HepG2 (cell line): Measurements from ENCODE around the gene C16orf86. TPM values are rescaled to one million over a fixed set of nuclear protein-coding genes. Genes with fewer than 3 reads are reported as not detected.

Experiments
- FOSL1 ChIP-seq: sonication (generic); formaldehyde crosslinking; IDR thresholded peaks from 2 replicates; pipeline ENCODE4 v1.9.0; 2021; ENCODE audit warnings: missing genetic modification reagents, borderline replicate concordance
- KLF6 ChIP-seq: IDR thresholded peaks from 2 replicates; pipeline ENCODE4 v1.8.0; 2016; ENCODE audit warnings: missing biosample characterization, missing genetic modification reagents
- MEIS2 ChIP-seq: sonication (generic); formaldehyde crosslinking; IDR thresholded peaks from 2 replicates; pipeline ENCODE4 v1.9.0; 2021; ENCODE audit warnings: mild to moderate bottlenecking, missing genetic modification reagents
- RBM39 ChIP-seq: fragments of 200-400 bp; formaldehyde crosslinking; IDR thresholded peaks from one replicate; pipeline ENCODE4 v1.6.1; 2018; ENCODE audit warnings: antibody characterized with exemption, mild to moderate bottlenecking, low read depth, low read length; ENCODE audit not compliant: poor library complexity, severe bottlenecking
- SMC3 ChIP-seq: IDR thresholded peaks from 2 replicates; pipeline ENCODE4 v1.6.1; 2011; ENCODE audit warnings: low read length, improper control_type of control experiment
- SOX5 ChIP-seq: IDR thresholded peaks from 2 replicates; pipeline ENCODE4 v1.6.1; 2016; ENCODE audit warnings: borderline replicate concordance
- TFDP1 ChIP-seq: IDR thresholded peaks from 2 replicates; pipeline ENCODE4 v1.6.1; 2016; ENCODE audit warnings: missing compliant biosample characterization, missing genetic modification reagents, borderline replicate concordance
- TGIF2 ChIP-seq: IDR thresholded peaks from 2 replicates; pipeline ENCODE4 v1.6.1; 2016; ENCODE audit warnings: control low read depth, missing compliant biosample characterization
- U2AF1 ChIP-seq: fragments of 200-400 bp; formaldehyde crosslinking; optimal IDR thresholded peaks from 2 replicates; pipeline ENCODE3; 2017; ENCODE audit warnings: mild to moderate bottlenecking, low read depth, low read length
- U2AF2 ChIP-seq: fragments of 200-400 bp; formaldehyde crosslinking; IDR thresholded peaks from 2 replicates; pipeline ENCODE4 v1.6.1; 2017; ENCODE audit warnings: low read depth, mild to moderate bottlenecking, low read length
- WIZ ChIP-seq: sonication (generic); formaldehyde crosslinking; IDR thresholded peaks from 2 replicates; pipeline ENCODE4 v1.5.1; 2020; ENCODE audit warnings: mild to moderate bottlenecking, missing genetic modification reagents
- ZBTB7A ChIP-seq: sonication (generic); formaldehyde crosslinking; IDR thresholded peaks from 2 replicates; pipeline ENCODE4 v1.8.0; 2022; ENCODE audit warnings: mild to moderate bottlenecking, missing genetic modification reagents
- ZFP90 ChIP-seq: sonication (generic); formaldehyde crosslinking; IDR thresholded peaks from 2 replicates; pipeline ENCODE4 v1.8.0; 2022; ENCODE audit warnings: missing genetic modification reagents, mild to moderate bottlenecking, inconsistent platforms, borderline replicate concordance
- ZMAT5 ChIP-seq: sonication (generic); formaldehyde crosslinking; IDR thresholded peaks from 2 replicates; pipeline ENCODE4 v1.5.0; 2020; ENCODE audit warnings: mild to moderate bottlenecking, low read depth, missing genetic modification reagents, borderline replicate concordance
- ZNF121 ChIP-seq: sonication (generic); formaldehyde crosslinking; IDR thresholded peaks from 2 replicates; pipeline ENCODE4 v1.5.0; 2020; ENCODE audit warnings: mild to moderate bottlenecking, missing genetic modification reagents
- ZNF180 ChIP-seq: sonication (generic); formaldehyde crosslinking; IDR thresholded peaks from 2 replicates; pipeline ENCODE4 v1.4.0; 2020; ENCODE audit warnings: low read depth, missing genetic modification reagents, borderline replicate concordance
- ZNF224 ChIP-seq: sonication (generic); formaldehyde crosslinking; IDR thresholded peaks from 2 replicates; pipeline ENCODE4 v1.5.0; 2020; ENCODE audit warnings: mild to moderate bottlenecking, missing genetic modification reagents
- ZNF263 ChIP-seq: sonication (generic); formaldehyde crosslinking; IDR thresholded peaks from 2 replicates; pipeline ENCODE4 v1.4.0; 2020; ENCODE audit warnings: missing genetic modification reagents
- ZNF317 ChIP-seq: sonication (generic); formaldehyde crosslinking; IDR thresholded peaks from 2 replicates; pipeline ENCODE4 v1.5.0; 2020; ENCODE audit warnings: mild to moderate bottlenecking, missing genetic modification reagents
- ZNF343 ChIP-seq: sonication (generic); formaldehyde crosslinking; IDR thresholded peaks from 2 replicates; pipeline ENCODE4 v1.4.0; 2020; ENCODE audit warnings: mild to moderate bottlenecking, missing genetic modification reagents
- ZNF567 ChIP-seq: sonication (generic); formaldehyde crosslinking; IDR thresholded peaks from 2 replicates; pipeline ENCODE4 v1.8.1; 2023; ENCODE audit warnings: mild to moderate bottlenecking, missing genetic modification reagents, borderline replicate concordance
- ZNF609 ChIP-seq: sonication (generic); formaldehyde crosslinking; IDR thresholded peaks from 2 replicates; pipeline ENCODE4 v1.4.0; 2020; ENCODE audit warnings: mild to moderate bottlenecking, missing genetic modification reagents, borderline replicate concordance
- ZNF768 ChIP-seq: sonication (generic); formaldehyde crosslinking; IDR thresholded peaks from 2 replicates; pipeline ENCODE4 v1.4.0; 2020; ENCODE audit warnings: missing genetic modification reagents
- ZNF776 ChIP-seq: sonication (generic); formaldehyde crosslinking; IDR thresholded peaks from 2 replicates; pipeline ENCODE4 v1.4.0; 2020; ENCODE audit warnings: mild to moderate bottlenecking, missing genetic modification reagents
- polyA plus RNA-seq, 8 experiments: library from polyadenylated mRNA; depleted of rRNA in 3 of 8; stranded (reverse) in 7 of 8; unstranded in 1 of 8; fragments of >200 nt; fragmentation: Illumina TruSeq in 4 of 8; extraction: Trizol in 4 of 8; gene quantifications; 2 replicates each; pipeline versions ENCODE4 v1.2.1 to v1.2.3, GENCODE V29; 2011 to 2016; ENCODE audit warnings: low read depth in 4 of 8, missing spikeins in 1 of 8, mixed read lengths in 1 of 8; ENCODE audit not compliant: insufficient read depth in 1 of 8
- total RNA-seq, 5 experiments: library from RNA; depleted of rRNA; stranded (reverse); fragments of >200 nt; fragmentation: Illumina TruSeq; extraction: Trizol; gene quantifications; 2 replicates each; pipeline ENCODE4 v1.2.3, GENCODE V29; 2016; ENCODE audit warnings: low read depth in 1 of 5

C16orf86 gene
- total and polyA plus RNA-seq, 2 of the 13 experiments (the other 11 are each of a cell fraction or from before 2014, with no cell fraction given) = 1.5 to 3.1 TPM

- TF ChIP-seq ZNF121 (CRISPR knock-in tag) = no peak; the same call in 1 of the 2 replicates
- peak; percentile 65; the same call in 1 of the 2 replicates for TF ChIP-seq TGIF2 (CRISPR knock-in tag)
- peak; percentile 46; the same call in 1 of the 2 replicates for TF ChIP-seq ZNF343 (CRISPR knock-in tag)
- peak; percentile 81; the same call in 1 of the 2 replicates for TF ChIP-seq MEIS2 (CRISPR knock-in tag)
- no peak for TF ChIP-seq ZNF317 (CRISPR knock-in tag)
- TF ChIP-seq ZBTB7A (CRISPR knock-in tag) = peak; percentile 53; the same call in 1 of the 2 replicates
- peak; percentile 84 for TF ChIP-seq U2AF1
- no peak; the same call in 1 of the 2 replicates for TF ChIP-seq U2AF2
- peak; percentile 96 for TF ChIP-seq SMC3
- TF ChIP-seq ZNF609 (CRISPR knock-in tag) = 0 out of 2 replicates have a peak, but pooled peaks have one; percentile 44
- TF ChIP-seq ZNF224 (CRISPR knock-in tag) = no peak
- TF ChIP-seq ZNF180 = no peak
- no peak for TF ChIP-seq ZNF776
- no peak for TF ChIP-seq WIZ (CRISPR knock-in tag)
- TF ChIP-seq KLF6 = peak; percentile 63; the same call in 1 of the 2 replicates
- peak; percentile 80 for TF ChIP-seq ZNF263 (CRISPR knock-in tag)
- TF ChIP-seq ZMAT5 (CRISPR knock-in tag) = no peak
- peak; percentile 73; the same call in 1 of the 2 replicates for TF ChIP-seq ZFP90
- no peak for TF ChIP-seq ZNF567
- TF ChIP-seq ZNF768 (CRISPR knock-in tag) = peak; percentile 55; the same call in 1 of the 2 replicates
- peak; percentile 48 for TF ChIP-seq TFDP1 (CRISPR knock-in tag)
- no peak for TF ChIP-seq FOSL1 (CRISPR knock-in tag)
- peak; percentile 57; the same call in 1 of the 2 replicates for TF ChIP-seq SOX5 (CRISPR knock-in tag)
- peak; percentile 71 for TF ChIP-seq RBM39
Observed at GRCh38 chr16:67667817-67668494, 1.3 kb downstream of the C16orf86 start (continued).
